ENCODE results near the gene ABTB2. TPM values are rescaled to one million over a fixed set of nuclear protein-coding genes. Genes with fewer than 3 reads are reported as not detected.

ABTB2 gene
- total RNA-seq, 4 donors from 2014 or later = 7.1 to 9.3 (median 7.7) TPM

DNA sequence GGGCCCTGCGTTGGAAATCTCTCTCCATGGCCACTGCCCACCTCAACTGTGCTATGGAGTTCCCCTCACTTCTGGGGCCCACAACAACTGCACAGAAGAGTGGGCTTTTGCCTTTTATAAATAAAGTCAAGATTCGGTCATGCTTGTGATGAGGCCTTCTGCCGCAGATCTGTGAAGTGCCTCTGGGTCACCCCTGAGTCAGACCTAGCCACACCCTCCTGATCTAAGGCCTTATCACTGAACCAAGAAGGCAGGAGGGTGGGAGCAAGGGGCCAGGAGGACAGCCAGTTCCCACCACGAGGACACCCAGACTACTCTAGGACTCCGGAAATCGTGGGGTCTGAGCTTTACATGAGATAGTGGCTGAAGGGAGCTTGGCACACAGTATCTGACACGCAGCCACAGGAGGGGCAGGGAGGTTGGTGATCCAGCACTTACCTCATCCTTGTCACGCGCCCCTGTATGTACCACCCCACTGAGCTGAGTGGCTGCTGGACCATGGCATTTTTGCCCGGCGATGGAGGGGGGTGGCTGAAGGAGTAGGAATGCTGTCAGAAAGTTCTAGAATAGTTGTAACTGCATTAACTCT is 115.7 kb downstream of the ABTB2 start:
- Histone ChIP-seq H3K9me3 (no peaks in the 10 kb centered on the region), H3K27ac (peak overlapping the region in 1 of 4 donors; percentile 45), H3K27me3 (no peaks in the 10 kb centered on the region), H3K4me3 (no peak overlapping the region), H3K4me1 (peaks cover 0 to 20% (median 14%) of the 10 kb centered on the region in 4 donors), H3K36me3 (no peaks in the 10 kb centered on the region)
- whole genome bisulfite sequencing, 2 donors = 89 to 96% methylated on average over 8 to 11 of the region's 11 CpGs
- TF ChIP-seq POLR2A (IDR thresholded peaks at IDR 0.05) = no peak
- TF ChIP-seq, protein P1, sequence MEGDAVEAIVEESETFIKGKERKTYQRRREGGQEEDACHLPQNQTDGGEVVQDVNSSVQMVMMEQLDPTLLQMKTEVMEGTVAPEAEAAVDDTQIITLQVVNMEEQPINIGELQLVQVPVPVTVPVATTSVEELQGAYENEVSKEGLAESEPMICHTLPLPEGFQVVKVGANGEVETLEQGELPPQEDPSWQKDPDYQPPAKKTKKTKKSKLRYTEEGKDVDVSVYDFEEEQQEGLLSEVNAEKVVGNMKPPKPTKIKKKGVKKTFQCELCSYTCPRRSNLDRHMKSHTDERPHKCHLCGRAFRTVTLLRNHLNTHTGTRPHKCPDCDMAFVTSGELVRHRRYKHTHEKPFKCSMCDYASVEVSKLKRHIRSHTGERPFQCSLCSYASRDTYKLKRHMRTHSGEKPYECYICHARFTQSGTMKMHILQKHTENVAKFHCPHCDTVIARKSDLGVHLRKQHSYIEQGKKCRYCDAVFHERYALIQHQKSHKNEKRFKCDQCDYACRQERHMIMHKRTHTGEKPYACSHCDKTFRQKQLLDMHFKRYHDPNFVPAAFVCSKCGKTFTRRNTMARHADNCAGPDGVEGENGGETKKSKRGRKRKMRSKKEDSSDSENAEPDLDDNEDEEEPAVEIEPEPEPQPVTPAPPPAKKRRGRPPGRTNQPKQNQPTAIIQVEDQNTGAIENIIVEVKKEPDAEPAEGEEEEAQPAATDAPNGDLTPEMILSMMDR (IDR thresholded peaks at IDR 0.05) = no peak
- TF ChIP-seq EP300 (IDR thresholded peaks at IDR 0.05) = no peak
- no peak for DNase-seq (ENCODE audit: low spot score in 2 of 2)

DNA sequence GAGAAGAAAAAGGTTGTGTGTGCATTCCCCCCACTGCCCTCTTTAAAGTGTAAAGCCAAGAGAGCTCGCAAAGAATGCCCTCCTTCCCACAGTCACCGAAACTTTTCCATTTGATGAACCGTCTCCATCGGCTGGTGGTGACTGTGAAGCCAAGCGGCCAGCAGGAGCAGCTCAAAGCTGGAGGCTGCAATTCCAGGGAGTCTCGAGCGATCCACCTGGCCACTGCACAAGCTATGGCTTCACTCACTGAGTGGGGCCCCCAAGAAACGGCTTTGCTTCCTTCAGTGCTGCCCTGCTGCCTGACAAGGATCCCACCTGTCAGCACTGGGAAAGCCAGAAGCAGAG is 117.7 kb downstream of the ABTB2 start:
- H3K4me1 ChIP-seq = peaks cover 0 to 28% (median 16%) of the 10 kb centered on the region in 4 donors
- TF ChIP-seq EP300 (IDR thresholded peaks at IDR 0.05) = no peak
- TF ChIP-seq, protein P1 (IDR thresholded peaks at IDR 0.05) = no peak
- no peak for TF ChIP-seq POLR2A (IDR thresholded peaks at IDR 0.05)
- DNase-seq (ENCODE audit: low spot score in 2 of 2) = no peak
- H3K27me3 ChIP-seq = no peaks in the 10 kb centered on the region
- no peak overlapping the region for H3K27ac ChIP-seq
- no peaks in the 10 kb centered on the region for H3K9me3 ChIP-seq
- 70 to 76% methylated on average over 8 of the region's 8 CpGs for WGBS, 2 donors
- H3K36me3 ChIP-seq = no peaks in the 10 kb centered on the region
- H3K4me3 ChIP-seq = no peak overlapping the region

DNA sequence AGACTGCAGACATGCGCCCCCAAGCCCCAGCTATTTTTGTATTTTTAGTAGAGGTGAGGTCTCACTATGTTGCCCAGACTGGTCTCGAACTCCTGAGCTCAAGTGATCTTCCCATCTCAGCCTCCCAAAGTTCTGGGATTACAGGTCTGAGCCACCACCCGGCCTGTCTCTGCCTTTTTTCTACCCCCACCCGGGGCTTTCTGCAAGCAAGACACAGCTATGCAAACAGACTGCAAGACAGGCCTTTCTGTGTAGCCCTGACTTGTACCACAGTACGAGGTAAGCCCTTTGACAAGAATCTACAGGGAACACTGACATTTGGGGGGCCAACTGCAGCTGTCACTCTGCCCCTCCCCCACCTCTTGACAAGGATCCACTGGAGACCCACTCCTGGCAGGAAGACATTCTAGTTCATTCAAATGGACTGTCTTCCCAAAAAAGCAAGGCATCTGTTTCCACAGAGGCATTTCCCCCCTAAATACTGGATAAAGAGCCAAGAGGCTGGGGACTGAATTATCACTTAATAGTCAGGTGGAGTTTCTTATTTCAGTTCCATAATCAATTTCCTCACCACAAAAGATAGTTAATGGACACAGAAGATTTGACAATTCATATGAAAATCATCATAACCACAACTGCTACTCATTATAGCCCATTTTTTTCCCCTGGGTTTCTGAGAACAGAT is 118.2 kb downstream of the ABTB2 start:
- 80 to 85% methylated on average over 5 of the region's 5 CpGs for WGBS, 2 donors
- H3K27me3 ChIP-seq = no peaks in the 10 kb centered on the region
- H3K9me3 ChIP-seq = no peaks in the 10 kb centered on the region
- no peak overlapping the region for H3K27ac ChIP-seq
- TF ChIP-seq, protein P1 (IDR thresholded peaks at IDR 0.05) = no peak
- TF ChIP-seq POLR2A (IDR thresholded peaks at IDR 0.05) = no peak
- no peak for TF ChIP-seq EP300 (IDR thresholded peaks at IDR 0.05)
- no peak for DNase-seq (ENCODE audit: low spot score in 2 of 2)
- no peak overlapping the region for H3K4me3 ChIP-seq
- H3K4me1 ChIP-seq = peaks cover 0 to 28% (median 15%) of the 10 kb centered on the region in 4 donors
- no peaks in the 10 kb centered on the region for H3K36me3 ChIP-seq

DNA sequence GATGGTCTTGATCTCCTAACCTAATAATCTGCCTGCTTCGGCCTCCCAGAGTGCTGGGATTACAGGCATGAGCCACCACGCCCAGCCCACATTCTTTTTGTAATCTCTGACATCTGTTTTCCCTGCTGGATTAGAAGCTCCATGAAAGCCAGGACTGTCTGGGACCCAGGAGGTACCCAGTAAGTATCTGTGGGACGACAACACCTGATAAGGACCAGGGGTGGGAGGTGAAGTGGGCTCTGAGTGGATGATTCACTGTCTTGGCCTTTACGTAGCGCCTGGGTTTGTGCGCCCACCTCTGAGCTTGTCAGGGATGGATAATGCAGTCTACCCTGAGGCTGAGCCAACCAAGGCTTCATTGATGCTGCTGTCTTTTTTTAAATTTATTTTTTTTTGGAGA is 118.8 kb downstream of the ABTB2 start:
- peaks cover 0 to 22% (median 10%) of the 10 kb centered on the region in 4 donors for H3K4me1 ChIP-seq
- H3K36me3 ChIP-seq = no peaks in the 10 kb centered on the region
- no peak overlapping the region for H3K27ac ChIP-seq
- H3K9me3 ChIP-seq = no peaks in the 10 kb centered on the region
- TF ChIP-seq, protein P1 (IDR thresholded peaks at IDR 0.05) = no peak
- TF ChIP-seq EP300 (IDR thresholded peaks at IDR 0.05) (no peak), POLR2A (IDR thresholded peaks at IDR 0.05) (no peak)
- no peak for DNase-seq (ENCODE audit: low spot score in 2 of 2)
- H3K4me3 ChIP-seq = no peak overlapping the region
- 73 to 77% methylated on average over 6 of the region's 6 CpGs for WGBS, 2 donors
- no peaks in the 10 kb centered on the region for H3K27me3 ChIP-seq

DNA sequence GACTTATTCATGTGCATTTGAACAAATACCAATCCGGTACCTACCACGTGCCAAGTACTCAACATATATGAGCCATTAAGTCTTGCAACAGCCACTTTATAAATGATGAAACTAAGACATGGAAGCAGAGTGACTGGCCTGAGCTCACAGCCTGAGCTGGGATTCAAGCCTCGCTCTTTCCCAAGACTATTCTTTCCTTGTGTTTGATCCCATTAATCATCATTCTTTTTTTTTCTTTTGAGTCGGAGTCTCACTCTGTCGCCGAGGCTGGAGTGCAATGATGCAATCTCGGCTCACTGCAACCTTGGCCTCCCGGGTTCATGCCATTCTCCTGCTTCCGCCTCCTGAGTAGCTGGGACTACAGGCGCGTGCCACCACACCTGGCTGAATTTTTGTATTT is 119.3 kb downstream of the ABTB2 start:
- WGBS, 2 donors = 89 to 91% methylated on average over 10 of the region's 11 CpGs
- Histone ChIP-seq H3K36me3 (no peaks in the 10 kb centered on the region), H3K4me3 (no peak overlapping the region), H3K27ac (no peak overlapping the region), H3K27me3 (no peaks in the 10 kb centered on the region), H3K4me1 (peaks cover 0 to 18% (median 6%) of the 10 kb centered on the region in 4 donors), H3K9me3 (no peaks in the 10 kb centered on the region)
- no peak for DNase-seq (ENCODE audit: low spot score in 2 of 2)
- TF ChIP-seq, protein P1 (IDR thresholded peaks at IDR 0.05) = no peak
- TF ChIP-seq EP300 (IDR thresholded peaks at IDR 0.05) (no peak), POLR2A (IDR thresholded peaks at IDR 0.05) (no peak)

All from tibial nerve (tissue), 4 donors.